Measurements from ENCODE around the gene ARHGAP15.

ARHGAP15 gene

GRCh38 chr2:143165291-143165690 lies 36.1 kb downstream of the ARHGAP15 start:
- DNase-seq (ENCODE audit: low read depth in 1 of 2, low spot score in 1 of 2): no peak

DNA sequence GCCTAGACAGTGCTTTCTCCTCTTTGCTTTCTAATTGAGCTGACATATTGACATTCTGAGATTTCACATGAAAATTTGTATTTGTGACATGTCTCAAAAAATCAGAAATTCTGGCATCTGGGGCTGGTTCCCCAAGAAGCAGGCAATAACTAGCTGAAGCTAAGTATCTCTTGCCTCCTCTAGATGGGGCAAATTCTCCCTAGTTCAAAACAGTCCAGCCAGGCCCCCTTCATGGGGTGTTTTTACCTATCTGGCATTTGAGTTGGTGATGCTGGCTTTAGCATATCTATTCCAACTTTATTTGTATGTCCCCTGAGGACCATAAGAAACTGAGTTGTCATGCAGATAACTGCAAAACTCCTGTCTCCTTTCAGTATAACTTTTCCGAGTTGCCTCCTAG lies 39.9 kb downstream of the ARHGAP15 start:
- no peak for DNase-seq (ENCODE audit: low read depth in 1 of 2, low spot score in 1 of 2)

DNA sequence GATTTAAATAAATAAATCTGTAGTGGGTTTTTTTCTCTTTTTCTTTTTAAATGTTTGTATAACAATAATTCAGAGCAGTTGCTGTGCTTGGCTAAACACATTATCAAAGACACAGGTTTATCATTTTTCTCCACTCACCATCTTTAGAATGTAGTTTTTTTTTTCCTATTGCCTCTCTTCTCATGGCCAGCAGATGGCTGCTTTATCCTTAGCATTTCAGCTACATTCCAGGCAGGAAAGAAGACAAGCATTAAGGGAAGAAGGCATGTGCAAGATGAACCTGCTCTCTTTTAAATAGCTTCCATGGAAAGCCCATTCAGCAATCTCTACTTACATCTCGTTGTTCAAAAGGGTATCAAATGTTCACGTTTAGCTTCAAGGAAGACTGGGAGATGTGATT lies 42.6 kb downstream of the ARHGAP15 start:
- DNase-seq (ENCODE audit: low read depth in 1 of 2, low spot score in 1 of 2): no peak

- DNase-seq (ENCODE audit: low read depth in 1 of 2, low spot score in 1 of 2): no peak
Observed at GRCh38 chr2:143175438-143175837, 46.2 kb downstream of the ARHGAP15 start.

DNA sequence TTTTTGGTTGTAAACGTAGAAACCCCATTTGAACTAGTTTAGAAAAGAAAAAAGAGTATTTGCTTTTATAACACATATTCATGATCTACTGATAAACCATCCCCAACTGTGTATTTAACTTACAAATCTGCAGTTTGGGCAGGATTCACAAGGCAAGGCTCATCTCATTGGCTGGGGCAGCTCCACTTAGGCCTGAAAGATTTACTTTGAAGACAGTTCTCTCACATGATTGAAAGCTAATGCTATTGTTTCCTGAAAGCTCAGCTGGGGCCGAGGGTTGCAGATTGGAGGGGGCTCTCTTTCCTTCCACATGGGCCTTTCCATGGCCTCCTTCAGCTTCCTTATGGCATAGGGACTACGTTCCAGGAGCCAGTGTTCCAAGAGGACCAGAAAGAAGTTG lies 47.4 kb downstream of the ARHGAP15 start:
- no peak for DNase-seq (ENCODE audit: low read depth in 1 of 2, low spot score in 1 of 2)

DNA sequence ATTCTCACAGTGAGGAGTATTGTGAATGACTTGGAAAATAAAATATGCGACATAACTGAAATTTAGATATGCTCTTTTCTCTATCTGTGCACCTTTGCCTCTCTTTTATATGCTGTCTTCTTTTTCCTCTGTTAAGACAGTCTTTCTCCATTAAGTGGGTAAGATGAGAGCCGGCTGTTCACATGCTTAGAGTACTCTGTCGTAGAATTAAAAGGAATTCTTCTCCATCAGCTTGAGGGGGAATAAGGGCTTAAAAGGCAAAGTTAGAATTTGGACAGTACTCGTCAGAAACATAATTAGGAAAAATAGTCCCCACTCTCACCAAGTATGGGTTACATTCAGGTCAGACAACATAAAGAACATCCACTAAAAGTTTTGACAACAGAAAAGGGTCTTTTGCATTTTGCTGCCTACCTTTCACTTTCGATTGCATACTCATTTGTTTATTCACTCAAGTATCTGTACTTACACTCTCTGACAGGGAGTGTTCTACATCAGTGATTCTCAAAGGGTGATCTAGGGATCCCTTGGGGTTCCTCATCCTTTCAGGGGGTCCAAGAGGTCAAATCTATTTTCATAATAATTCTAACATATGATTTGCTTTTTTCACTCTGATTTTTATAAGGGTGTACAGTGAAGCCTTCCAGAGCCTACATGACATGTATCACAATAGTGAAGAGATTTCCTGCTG lies 48.0 kb downstream of the ARHGAP15 start:
- no peak for DNase-seq (ENCODE audit: low read depth in 1 of 2, low spot score in 1 of 2)

DNA sequence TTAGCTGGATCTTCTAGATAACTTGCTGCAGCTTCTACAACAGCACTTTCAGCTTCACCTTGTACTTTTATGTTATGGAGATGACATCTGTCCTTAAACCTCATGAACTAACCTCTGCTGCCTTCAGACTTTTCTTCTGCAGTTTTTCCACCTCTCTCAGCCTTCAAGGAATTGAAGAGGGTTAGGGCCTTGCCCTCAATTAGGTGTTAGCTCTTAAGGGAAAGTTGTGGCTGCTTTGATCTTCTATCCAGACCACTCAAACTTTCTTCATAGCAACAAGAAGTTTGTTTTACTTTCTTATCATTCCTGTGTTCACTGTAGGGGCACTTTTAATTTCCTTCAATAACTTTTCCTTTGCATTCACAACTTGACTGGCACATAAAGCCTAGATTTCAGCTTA lies 52.3 kb downstream of the ARHGAP15 start:
- DNase-seq (ENCODE audit: low read depth in 1 of 2, low spot score in 1 of 2): no peak

DNA sequence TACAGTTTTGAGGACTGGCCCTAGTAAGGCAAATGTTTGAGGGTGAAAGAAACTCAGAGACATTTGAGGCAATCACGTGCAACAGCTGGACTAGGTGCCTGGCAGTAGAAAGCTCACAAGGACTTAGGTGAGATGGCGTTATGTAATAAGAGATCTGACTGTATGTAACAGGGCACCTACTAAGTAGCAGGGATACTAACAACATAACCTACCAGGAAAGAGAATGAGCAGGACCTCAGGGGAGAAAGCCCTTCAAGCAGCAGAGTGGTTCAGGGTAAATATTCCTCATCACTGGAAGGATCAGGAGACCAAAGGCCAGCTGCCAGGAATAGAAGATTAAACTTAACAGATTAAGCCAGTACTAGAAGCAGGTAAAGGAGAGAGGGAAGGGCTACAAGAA lies 53.4 kb downstream of the ARHGAP15 start:
- no peak for DNase-seq (ENCODE audit: low read depth in 1 of 2, low spot score in 1 of 2)

DNA sequence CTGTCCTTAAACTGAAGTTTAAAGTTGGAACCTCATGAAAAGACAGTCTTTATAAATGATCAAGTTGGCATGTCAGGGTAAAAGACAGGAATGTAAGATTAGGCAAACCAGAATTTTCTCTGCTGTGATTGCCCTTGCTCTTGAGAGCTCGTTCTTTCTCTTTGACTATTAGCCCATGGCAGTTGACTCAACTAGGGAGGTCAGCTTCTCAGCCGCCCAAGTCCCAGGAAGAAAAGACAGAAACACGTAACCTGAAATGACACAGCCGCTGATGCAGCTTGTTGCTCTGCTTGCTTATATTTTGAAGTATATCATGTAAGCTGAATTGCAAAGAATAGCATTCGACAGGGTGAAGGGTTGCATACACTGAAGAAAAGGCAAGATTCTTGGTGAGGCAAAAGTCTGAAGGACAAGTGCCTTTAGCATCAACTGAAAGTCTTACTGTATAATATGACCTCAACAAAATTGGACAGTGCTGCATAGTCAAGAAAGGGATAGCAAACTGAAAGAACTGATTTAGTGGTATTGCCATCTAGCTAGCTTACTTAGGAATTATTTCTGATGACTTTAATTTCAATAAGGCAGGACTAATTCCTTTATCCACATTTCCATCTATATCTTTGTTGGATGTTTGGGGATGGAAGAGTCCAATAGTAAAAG lies 54.7 kb downstream of the ARHGAP15 start:
- DNase-seq (ENCODE audit: low read depth in 1 of 2, low spot score in 1 of 2): no peak

- DNase-seq (ENCODE audit: low read depth in 1 of 2, low spot score in 1 of 2): no peak
Observed at GRCh38 chr2:143186876-143187275, 57.7 kb downstream of the ARHGAP15 start.

- no peak for DNase-seq (ENCODE audit: low read depth in 1 of 2, low spot score in 1 of 2)
Observed at GRCh38 chr2:143190431-143190830, 61.2 kb downstream of the ARHGAP15 start.

GRCh38 chr2:143192106-143192505 lies 62.9 kb downstream of the ARHGAP15 start:
- no peak for DNase-seq (ENCODE audit: low read depth in 1 of 2, low spot score in 1 of 2)

GRCh38 chr2:143192716-143193115 lies 63.5 kb downstream of the ARHGAP15 start:
- DNase-seq (ENCODE audit: low read depth in 1 of 2, low spot score in 1 of 2): no peak

- DNase-seq (ENCODE audit: low read depth in 1 of 2, low spot score in 1 of 2): no peak
Observed at GRCh38 chr2:143193121-143193520, 63.9 kb downstream of the ARHGAP15 start.

DNA sequence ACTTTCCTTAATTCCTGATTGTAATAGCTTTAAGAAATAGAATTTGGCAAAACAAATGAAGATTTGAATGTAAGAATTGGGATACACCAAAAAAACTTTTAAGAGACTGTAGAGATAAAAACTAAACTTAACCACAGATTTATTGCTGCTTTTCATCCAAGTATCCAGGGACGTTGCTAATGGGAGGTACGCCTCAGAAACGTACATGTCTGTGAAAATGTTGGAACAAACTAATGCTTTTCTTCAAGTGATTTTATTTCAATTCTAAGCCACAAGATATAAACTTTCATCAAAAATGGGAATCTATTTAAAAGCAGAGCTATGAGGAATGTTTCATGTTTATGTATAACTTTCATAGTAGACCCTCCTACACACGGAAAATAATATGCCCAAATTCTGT lies 66.3 kb downstream of the ARHGAP15 start:
- no peak for DNase-seq (ENCODE audit: low read depth in 1 of 2, low spot score in 1 of 2)

DNA sequence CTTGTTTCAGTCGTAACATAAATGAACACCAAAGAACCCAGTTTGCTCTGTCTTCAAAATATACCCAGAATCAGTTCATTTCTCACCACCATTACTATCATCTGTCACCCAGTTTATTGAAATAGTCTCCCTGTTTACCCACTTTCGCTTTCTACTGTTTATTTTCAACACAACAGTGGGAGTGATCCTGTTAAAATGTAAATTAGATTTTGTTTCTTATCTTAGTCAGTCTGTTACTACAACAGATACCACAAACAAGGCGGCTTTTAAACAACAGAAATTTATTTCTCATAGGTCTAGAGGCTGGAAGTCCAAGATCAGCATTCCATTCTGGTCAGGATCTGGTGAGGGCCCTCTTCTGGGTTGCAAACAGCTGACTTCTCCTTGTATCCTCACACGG lies 74.8 kb downstream of the ARHGAP15 start:
- DNase-seq (ENCODE audit: low read depth in 1 of 2, low spot score in 1 of 2): no peak

DNA sequence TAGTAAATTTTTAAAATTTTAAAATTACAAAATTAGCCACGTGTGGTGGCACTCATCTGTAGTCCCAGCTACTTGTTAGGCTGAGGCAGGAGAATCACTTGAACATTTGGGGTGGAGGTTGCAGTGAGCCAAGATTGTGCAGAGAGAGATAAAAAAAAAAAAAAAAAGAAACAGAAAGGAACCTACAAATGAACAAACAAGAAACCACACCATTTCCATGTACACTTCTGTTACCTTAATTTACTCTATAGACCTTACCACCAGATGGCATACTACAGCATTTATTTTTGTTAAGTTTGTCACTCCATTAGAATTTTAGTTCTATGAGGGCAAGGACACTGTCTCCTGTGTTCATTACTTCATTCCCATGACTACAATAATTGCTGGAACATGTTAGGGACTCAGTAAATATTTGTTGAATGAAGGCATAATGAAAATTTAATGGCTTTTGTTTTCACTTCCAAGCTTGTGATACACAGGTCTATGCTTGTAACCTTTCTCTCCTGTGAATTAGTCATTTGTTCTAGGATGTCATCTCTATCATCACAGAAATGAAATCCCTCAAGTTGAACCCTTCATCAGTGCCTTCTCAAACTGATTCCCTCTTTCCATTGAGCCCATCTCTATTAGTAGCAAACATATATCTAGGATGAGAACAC lies 76.0 kb downstream of the ARHGAP15 start:
- no peak for DNase-seq (ENCODE audit: low read depth in 1 of 2, low spot score in 1 of 2)

DNA sequence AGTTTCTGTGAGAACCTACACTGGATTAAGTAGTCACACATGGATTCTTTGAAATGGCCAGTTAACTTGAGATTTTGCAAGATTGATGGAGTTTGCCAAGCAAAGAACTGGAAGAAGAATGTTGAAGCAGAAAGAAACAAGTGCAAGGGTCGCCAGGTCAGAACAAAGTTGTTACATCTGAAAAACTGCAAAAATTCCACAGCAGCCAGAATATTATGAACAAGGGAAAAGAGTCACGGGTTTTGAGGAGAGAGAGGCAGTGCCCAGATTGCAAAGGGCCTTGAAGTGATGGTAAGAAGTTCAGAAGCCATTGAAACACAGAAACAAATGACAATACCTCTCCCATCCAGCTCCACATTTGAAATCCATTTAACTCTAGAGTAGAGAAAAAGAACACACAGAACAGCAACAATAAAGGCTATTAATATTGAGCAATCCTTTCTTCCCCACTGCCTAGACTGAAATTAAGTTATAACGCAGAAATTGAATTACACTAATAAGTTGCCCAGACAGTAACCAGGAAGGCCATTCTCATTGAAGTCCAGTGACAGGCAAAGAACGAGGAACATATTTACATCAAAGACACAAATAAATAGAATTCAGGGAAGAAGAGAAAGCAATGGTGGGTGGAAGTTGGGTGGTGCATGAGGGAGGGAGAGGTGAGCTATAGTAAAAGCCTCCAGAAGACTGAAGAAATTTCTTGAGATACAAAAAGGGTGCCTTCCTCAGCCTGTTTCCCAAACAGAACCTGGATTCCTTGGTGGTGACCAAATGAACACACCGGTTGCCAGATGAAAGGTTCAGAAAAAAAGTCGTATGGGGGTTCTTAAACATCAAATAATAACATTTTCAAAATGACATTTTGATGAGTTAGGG lies 80.6 kb downstream of the ARHGAP15 start:
- DNase-seq (ENCODE audit: low read depth in 1 of 2, low spot score in 1 of 2): no peak

GRCh38 chr2:143210446-143210819 lies 81.2 kb downstream of the ARHGAP15 start:
- DNase-seq (ENCODE audit: low read depth in 1 of 2, low spot score in 1 of 2): no peak

DNA sequence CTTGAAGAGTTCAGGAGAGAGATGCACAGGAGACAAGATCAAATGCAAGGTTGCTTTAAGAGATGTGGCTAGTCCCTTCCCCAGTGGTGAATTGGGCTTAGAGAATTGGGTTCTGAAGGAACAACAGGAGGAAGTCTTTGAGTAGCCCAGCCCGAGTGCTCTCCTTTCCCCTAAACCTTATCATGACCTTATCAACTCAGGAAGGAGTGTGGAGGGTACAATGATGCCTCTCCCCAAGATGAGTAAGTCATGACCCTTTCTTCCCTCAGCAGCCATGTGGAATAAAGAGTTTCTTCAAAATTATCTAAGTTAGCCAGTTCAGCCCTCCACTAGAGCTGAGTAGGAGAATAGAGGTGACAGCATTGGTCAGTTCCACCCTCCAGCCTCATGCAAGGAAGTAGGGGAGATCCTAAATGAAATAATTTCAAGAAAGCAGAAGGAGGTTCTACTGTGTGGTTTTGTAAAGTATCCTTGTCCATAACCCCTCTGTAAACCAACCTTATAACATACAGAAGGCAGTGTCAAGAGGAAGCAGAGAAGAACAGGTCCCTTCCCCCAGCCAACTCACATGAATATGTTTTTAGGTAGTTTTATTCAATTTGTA lies 88.4 kb downstream of the ARHGAP15 start:
- DNase-seq (ENCODE audit: low read depth in 1 of 2, low spot score in 1 of 2): no peak

GRCh38 chr2:143218621-143219020 lies 89.4 kb downstream of the ARHGAP15 start:
- DNase-seq (ENCODE audit: low read depth in 1 of 2, low spot score in 1 of 2): no peak

Data from activated T-helper 1 cell treated with anti-CD3 and anti-CD28 coated beads, Interleukin-2, amount 50 U/mL, for 16 hours (primary cell).